ENCODE measurements around the gene SRP68.

DNA sequence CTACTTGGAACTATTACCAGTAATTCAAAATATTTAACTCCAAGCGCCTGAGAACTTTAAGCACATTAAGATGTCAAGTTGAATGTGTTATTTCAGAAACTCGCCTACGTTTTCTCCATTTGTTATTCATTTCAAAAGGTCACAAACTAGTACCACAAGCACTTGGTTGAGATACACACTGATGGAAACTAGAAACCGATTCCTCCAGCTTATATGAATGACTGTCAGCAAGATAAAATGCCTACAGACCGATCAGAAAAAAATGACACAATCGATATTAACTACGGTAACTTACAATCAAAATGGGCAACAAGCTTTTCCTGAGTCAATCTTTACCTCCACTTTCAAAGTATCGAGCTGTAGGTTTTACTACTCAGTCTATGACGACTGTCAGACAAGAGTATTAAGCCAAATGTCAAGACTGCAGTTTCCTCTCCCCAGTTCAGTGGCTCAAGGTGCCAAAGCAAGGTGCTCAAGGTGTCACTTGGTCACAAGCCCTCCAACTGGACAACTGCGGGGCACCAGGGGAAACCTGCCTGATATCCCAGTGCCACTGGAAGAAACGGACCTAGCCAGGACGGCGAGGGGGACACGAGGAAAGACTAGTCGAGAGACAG, 678 bp downstream of the SRP68 start:
- TF ChIP-seq, protein P1, sequence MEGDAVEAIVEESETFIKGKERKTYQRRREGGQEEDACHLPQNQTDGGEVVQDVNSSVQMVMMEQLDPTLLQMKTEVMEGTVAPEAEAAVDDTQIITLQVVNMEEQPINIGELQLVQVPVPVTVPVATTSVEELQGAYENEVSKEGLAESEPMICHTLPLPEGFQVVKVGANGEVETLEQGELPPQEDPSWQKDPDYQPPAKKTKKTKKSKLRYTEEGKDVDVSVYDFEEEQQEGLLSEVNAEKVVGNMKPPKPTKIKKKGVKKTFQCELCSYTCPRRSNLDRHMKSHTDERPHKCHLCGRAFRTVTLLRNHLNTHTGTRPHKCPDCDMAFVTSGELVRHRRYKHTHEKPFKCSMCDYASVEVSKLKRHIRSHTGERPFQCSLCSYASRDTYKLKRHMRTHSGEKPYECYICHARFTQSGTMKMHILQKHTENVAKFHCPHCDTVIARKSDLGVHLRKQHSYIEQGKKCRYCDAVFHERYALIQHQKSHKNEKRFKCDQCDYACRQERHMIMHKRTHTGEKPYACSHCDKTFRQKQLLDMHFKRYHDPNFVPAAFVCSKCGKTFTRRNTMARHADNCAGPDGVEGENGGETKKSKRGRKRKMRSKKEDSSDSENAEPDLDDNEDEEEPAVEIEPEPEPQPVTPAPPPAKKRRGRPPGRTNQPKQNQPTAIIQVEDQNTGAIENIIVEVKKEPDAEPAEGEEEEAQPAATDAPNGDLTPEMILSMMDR (IDR thresholded peaks at IDR 0.05), result no peak
- no peak for TF ChIP-seq EZH2 (IDR thresholded peaks at IDR 0.05; ENCODE audit: borderline replicate concordance, insufficient read depth, low read depth, low read length, poor library complexity, severe bottlenecking)
